B cell (primary cell): ENCODE data around the gene LIN54.
A peak's percentile ranks its signal among the peaks of the same experiment; 100 is the strongest.

Source experiments
- CTCF ChIP-seq: fragments of 200-600 bp; IDR thresholded peaks from one replicate; pipeline ENCODE4 v1.8.0; 2022; ENCODE audit warnings: antibody characterized with exemption, mild to moderate bottlenecking
- EZH2 ChIP-seq: IDR thresholded peaks from 2 replicates; pipeline ENCODE4 v1.6.1; 2012; ENCODE audit warnings: borderline replicate concordance, low read depth, mild to moderate bottlenecking, moderate library complexity, low read length; ENCODE audit not compliant: insufficient read depth, poor library complexity, severe bottlenecking

GRCh38 chr4:83034630-83035494 lies 24.2 kb upstream of the LIN54 start, which contains the start of gene COPS4:
- TF ChIP-seq CTCF (peak; percentile 34), EZH2 (no peak)
